ENCODE measurements around the gene UGT1A8. TPM values are rescaled to one million over a fixed set of nuclear protein-coding genes. Genes with fewer than 3 reads are reported as not detected.

The UGT1A8 gene
- total RNA-seq, 1 donor from 2014 or later = not detected

DNA sequence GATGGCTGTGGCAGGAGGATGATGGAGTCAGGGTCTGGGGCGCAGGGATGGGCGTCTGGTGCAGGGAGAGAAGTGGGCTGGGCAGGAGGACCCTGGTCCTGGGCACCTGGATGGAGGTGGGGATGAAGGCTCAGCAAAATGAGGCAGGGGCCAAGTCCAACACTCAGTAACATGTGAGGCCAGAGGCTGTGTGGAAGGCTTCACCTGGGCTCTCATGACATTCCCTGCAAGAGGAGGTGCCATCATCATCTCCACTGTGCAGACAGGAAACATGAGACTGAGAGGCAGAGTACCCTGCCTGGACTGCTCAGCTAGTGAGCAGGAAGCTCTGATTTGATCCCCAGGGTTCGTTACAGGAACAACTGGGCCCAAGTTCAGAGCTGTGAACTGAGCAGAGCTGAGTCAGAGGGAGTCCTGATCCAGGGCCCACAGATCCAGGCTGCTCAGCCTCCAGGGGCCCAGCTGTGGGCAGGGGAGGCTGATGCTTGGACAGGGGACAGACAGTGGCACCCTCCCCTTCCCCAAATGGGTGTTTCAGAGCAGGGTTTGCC, 200.0 kb downstream of the UGT1A8 start:
- H3K4me3 ChIP-seq = no peak overlapping the region
- DNase-seq = no peak
- peaks cover 24% of the 10 kb centered on the region for H3K27me3 ChIP-seq (ENCODE audit: low read depth)
- H3K36me3 ChIP-seq = no peaks in the 10 kb centered on the region
- intact Hi-C loops (cut with micrococcal nuclease) = no loop called here
- TF ChIP-seq, protein P1, sequence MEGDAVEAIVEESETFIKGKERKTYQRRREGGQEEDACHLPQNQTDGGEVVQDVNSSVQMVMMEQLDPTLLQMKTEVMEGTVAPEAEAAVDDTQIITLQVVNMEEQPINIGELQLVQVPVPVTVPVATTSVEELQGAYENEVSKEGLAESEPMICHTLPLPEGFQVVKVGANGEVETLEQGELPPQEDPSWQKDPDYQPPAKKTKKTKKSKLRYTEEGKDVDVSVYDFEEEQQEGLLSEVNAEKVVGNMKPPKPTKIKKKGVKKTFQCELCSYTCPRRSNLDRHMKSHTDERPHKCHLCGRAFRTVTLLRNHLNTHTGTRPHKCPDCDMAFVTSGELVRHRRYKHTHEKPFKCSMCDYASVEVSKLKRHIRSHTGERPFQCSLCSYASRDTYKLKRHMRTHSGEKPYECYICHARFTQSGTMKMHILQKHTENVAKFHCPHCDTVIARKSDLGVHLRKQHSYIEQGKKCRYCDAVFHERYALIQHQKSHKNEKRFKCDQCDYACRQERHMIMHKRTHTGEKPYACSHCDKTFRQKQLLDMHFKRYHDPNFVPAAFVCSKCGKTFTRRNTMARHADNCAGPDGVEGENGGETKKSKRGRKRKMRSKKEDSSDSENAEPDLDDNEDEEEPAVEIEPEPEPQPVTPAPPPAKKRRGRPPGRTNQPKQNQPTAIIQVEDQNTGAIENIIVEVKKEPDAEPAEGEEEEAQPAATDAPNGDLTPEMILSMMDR (IDR thresholded peaks at IDR 0.05; ENCODE audit: borderline replicate concordance) = no peak
- peaks cover 11% of the 10 kb centered on the region for H3K9me3 ChIP-seq (replicated peaks)
- no peak overlapping the region for H3K27ac ChIP-seq (replicated peaks)
- no peaks in the 10 kb centered on the region for H3K4me1 ChIP-seq

DNA sequence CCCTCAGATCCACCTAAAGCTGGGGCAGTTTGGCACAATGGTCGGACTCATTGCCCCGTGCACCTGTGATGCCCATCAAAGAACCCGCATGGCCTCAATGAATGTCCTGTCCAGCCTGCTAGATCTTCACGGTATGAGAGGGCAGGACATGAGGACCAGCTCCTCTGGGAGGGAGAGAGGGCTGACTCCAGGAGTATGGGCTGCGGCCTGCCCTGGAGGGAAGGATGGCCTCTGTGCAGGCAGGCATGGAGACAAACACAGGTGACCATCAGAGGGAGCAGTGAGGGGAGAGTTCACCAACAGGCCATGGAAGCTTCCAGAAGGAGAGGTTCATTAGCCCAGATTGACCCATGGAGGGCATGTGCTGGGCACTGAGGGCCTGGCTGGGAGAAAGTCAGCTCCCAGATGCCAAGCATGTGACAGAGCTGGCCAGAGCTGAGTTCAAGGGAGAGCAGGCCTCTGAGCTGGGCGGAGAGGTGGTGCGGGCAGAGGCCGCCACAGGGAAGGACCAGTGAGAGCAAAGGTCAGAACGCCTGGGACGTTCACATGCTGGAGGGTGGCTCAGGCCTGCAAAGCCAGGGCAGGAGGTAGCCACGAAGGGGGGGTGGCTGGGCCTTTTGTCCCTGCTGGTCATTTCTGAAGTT, 200.7 kb downstream of the UGT1A8 start:
- no peak for DNase-seq
- intact Hi-C loops (cut with micrococcal nuclease) = no loop called here

GRCh38 chr2:233818639-233819621, 201.5 kb downstream of the UGT1A8 start:
- H3K9me3 ChIP-seq (replicated peaks) = peaks cover 11% of the 10 kb centered on the region
- H3K27me3 ChIP-seq (ENCODE audit: low read depth) = peaks cover 30% of the 10 kb centered on the region
- TF ChIP-seq, protein P1 (IDR thresholded peaks at IDR 0.05; ENCODE audit: borderline replicate concordance) = no peak
- no peaks in the 10 kb centered on the region for H3K36me3 ChIP-seq
- intact Hi-C loops (cut with micrococcal nuclease) = no loop called here
- no peak overlapping the region for H3K4me3 ChIP-seq
- H3K27ac ChIP-seq (replicated peaks) = no peak overlapping the region
- DNase-seq = no peak
- no peaks in the 10 kb centered on the region for H3K4me1 ChIP-seq

More for the DNA sequence above, 200.7 kb downstream of the UGT1A8 start:
- H3K36me3 ChIP-seq = no peaks in the 10 kb centered on the region
- H3K4me1 ChIP-seq = no peaks in the 10 kb centered on the region
- H3K4me3 ChIP-seq = no peak overlapping the region
- peaks cover 11% of the 10 kb centered on the region for H3K9me3 ChIP-seq (replicated peaks)
- H3K27ac ChIP-seq (replicated peaks) = no peak overlapping the region
- TF ChIP-seq, protein P1 (IDR thresholded peaks at IDR 0.05; ENCODE audit: borderline replicate concordance) = no peak
- peaks cover 30% of the 10 kb centered on the region for H3K27me3 ChIP-seq (ENCODE audit: low read depth)

GRCh38 chr2:233819884-233820773, 202.7 kb downstream of the UGT1A8 start:
- no peaks in the 10 kb centered on the region for H3K4me1 ChIP-seq
- no peak overlapping the region for H3K4me3 ChIP-seq
- DNase-seq = no peak
- no peaks in the 10 kb centered on the region for H3K36me3 ChIP-seq
- H3K27ac ChIP-seq (replicated peaks) = no peak overlapping the region
- H3K9me3 ChIP-seq (replicated peaks) = peaks cover 8% of the 10 kb centered on the region
- intact Hi-C loops (cut with micrococcal nuclease) = no loop called here
- TF ChIP-seq, protein P1 (IDR thresholded peaks at IDR 0.05; ENCODE audit: borderline replicate concordance) = no peak
- peaks cover 30% of the 10 kb centered on the region for H3K27me3 ChIP-seq (ENCODE audit: low read depth)

DNA sequence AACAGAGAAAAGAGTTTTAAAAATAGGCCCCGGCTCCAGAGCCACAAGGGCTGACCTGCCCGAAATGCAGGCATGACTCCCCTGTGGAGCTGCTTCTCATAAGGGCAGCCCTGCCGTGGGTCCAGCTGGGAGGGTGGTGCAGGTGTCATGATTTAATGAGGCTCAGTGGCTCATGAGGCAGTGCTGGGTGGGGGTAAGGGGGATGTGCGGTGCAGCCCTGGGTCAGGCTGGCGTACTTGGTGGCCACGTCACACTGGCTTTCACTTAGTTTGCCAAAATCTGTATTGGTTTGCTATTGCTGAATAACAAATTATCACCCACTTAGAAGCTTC, 203.3 kb downstream of the UGT1A8 start:
- H3K27me3 ChIP-seq (ENCODE audit: low read depth) = peaks cover 30% of the 10 kb centered on the region
- no peak overlapping the region for H3K4me3 ChIP-seq
- TF ChIP-seq, protein P1 (IDR thresholded peaks at IDR 0.05; ENCODE audit: borderline replicate concordance) = no peak
- H3K4me1 ChIP-seq = no peaks in the 10 kb centered on the region
- DNase-seq = no peak
- peaks cover 8% of the 10 kb centered on the region for H3K9me3 ChIP-seq (replicated peaks)
- no peaks in the 10 kb centered on the region for H3K36me3 ChIP-seq
- H3K27ac ChIP-seq (replicated peaks) = no peak overlapping the region
- intact Hi-C loops (cut with micrococcal nuclease) = no loop called here
